ENCODE results near the gene ZDHHC22.
"Not testable (repeated sequence)": the region's sequence is repeated elsewhere in the genome, so short reads cannot be mapped to it uniquely, and the experiment has no call there.

ZDHHC22 gene

GRCh38 chr14:77141214-77142004 is at the start of gene ZDHHC22:
Gene ZDHHC22 (minus strand): TSS chr14:77141791. CDS start chr14:77139738, 2,053 bp downstream.
- no peak for DNase-seq (ENCODE audit: low spot score)

- DNase-seq (ENCODE audit: low spot score) = no peak
Measured at GRCh38 chr14:77190977-77191376, 49.4 kb upstream of the ZDHHC22 start.

GRCh38 chr14:77189479-77189878 is 47.9 kb upstream of the ZDHHC22 start:
- no peak for DNase-seq (ENCODE audit: low spot score)

DNA sequence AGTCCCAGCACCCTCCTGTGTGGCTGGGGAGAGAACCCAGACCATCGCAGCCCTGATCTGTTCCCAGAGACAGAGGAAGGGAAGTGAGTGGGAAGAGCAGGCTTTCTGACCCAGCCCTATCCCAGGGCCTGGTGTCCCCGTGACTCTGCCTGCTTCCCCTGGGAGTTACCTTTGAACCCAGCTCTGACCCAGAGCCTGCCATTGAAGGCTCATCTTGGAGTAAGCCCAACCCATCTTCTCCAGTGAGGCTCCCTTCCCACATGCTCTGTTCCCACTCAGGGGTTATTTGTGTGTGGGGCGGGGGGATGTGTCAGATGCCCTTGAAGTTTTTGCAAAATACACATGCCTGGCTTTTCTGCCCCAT is 46.0 kb upstream of the ZDHHC22 start:
- no peak for DNase-seq (ENCODE audit: low spot score)

DNA sequence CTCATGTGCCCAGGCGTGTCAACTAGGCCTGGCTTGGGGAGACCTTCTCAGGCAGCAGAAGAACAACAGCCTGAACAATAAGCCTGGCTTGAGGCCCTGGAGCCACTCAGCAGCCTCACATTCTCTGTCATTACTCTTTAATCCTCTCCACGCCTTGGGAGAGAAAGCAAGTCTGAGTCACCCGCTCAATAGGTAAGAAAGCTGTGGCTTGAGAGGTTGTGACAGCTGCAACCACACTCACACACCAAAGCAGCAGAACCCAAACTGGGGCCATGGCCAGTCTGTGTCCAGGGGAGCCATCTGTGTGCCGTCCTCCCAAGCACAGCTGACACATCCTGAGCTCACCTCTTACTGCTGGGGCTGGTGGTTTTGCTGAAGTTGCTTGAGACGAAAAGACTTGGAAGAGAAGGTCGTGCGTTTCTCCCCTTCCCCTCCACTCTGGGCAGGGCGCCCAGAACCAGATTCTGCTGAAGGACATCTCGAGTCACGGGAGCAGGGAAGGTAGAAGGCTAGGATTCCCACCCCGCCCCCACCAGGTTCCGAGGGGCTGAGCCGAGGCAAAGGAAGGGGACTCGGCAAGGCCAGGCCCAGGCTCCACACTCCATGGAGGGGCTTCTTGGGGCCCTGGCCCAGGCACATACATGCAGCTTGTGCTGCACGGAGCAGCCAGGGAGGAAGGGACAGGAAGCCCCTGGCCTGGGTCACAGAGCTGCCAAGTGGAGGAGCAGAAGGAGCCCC is 45.5 kb upstream of the ZDHHC22 start:
- no peak for DNase-seq (ENCODE audit: low spot score)

- DNase-seq (ENCODE audit: low spot score) = no peak
Measured at GRCh38 chr14:77185093-77185465, 43.5 kb upstream of the ZDHHC22 start.

DNA sequence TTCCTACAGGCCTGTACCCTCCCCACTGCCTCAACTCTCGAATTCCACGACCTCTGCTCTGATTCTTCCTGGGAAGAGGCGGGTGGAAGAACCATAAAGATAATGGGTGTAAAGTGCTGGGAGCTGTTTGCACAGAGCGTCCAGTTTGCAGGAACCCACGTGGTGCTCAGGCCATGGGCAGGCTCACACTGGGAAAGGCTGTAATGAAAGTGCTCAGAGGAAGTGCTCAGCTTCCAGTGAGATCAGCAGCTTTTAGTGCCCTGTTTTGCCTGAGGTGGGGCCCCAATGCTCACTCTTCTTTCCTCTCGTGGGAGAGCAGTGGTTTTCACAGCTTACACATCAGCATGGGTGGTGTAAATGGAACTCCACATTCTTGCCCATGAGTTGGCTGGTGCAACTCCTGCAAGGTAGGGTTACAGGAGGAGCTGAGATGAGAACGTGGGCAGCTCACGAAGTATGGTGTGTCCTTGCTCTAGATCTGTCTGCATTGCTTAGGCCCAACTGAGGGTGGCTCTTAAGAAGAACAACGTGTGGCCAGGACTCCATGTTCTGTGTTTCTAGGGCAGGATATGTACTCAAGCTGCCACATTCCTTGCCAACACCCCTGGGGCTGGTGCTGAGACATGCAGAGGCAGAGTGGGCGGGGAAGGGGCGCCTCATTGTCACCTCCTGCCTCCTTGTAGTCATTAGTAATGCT is 43.0 kb upstream of the ZDHHC22 start:
- no peak for DNase-seq (ENCODE audit: low spot score)

GRCh38 chr14:77183896-77184295 is 42.3 kb upstream of the ZDHHC22 start:
- DNase-seq (ENCODE audit: low spot score) = no peak

- DNase-seq (ENCODE audit: low spot score) = peak; percentile 43
Measured at GRCh38 chr14:77181603-77182437, 40.2 kb upstream of the ZDHHC22 start, which contains the start of gene TMEM63C. Gene TMEM63C (plus strand): TSS chr14:77181798. CDS start chr14:77218814, 37,016 bp downstream.

DNA sequence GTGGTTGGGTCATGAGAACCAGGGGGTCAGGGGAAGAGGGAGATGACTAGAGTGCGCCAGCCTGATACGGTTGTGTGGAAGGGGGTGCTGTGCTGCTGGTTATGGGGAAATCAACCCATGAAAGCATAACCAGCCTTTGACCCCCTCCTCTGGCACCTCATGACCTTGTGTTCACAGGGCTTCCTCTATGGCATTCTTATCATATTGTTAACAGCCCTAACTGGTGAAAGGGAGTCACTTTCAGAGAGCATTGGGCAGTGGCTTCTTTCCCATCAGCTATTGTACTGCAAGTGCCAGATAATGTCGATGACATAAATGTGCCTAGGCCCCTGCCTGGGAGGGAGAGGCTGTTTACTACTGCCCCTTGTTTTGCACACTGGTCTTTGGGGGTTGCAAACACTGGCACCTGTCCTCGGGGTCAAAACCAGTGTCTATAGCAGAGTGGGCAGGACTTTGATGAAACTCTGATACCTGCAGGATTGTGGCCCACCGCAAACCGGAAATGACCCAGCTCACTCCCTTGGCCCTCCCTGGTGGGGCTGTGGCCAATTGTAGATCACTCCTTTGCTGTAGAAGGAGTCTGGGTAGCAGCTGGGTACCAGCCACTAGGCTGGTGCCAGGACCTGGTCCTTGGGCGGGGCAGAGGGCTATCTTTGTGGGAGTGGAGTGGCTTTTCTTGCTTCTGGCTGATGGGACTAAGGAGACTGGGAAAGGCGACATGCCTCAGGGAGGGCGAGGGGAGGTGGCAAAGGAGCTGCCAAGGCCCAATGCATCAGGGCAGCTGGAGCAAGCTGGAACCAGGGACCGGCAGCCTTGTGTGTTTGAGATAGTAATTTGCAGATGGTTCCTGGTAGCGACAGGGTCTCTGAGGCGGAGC is 39.4 kb upstream of the ZDHHC22 start:
- peak; percentile 36 for DNase-seq (ENCODE audit: low spot score)

DNA sequence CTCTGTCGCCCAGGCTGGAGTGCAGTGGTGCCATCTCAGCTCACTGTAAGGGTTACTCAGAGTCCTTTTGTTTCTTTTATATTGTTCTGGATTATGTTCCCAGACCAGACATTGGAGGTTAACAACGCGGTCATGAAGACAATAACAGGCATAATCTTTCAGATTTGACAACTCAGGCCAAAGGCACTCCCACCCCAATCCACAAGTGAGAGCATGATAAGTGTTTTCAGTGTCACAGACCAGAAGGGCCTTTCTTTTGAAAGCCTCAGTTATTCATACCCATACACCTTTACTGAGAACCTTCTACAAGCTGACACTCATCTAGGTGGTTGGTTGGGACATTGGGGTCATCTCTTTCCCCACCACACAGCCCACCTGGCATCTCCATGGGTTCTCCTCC is 37.1 kb upstream of the ZDHHC22 start:
- no peak for DNase-seq (ENCODE audit: low spot score)

DNA sequence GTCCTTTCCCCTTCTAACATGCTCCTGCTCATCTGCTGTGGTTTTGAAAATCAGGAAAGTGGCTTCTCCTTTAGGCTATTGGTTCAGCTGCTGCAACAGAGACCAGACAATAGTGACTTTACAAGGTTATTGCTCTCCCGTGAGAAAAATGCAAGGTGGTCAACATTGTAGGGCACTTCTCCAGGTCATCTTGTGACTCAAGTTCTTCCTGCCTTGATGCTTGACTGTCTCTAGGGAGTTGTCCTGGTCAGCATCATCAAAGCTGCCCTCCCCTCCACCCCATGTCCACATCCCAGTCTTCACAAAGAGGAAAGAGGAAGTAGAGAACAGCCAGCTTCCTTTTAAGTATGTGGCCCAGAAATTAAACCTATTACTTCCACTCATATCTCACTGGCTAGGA is 36.1 kb upstream of the ZDHHC22 start:
- no peak for DNase-seq (ENCODE audit: low spot score)

DNA sequence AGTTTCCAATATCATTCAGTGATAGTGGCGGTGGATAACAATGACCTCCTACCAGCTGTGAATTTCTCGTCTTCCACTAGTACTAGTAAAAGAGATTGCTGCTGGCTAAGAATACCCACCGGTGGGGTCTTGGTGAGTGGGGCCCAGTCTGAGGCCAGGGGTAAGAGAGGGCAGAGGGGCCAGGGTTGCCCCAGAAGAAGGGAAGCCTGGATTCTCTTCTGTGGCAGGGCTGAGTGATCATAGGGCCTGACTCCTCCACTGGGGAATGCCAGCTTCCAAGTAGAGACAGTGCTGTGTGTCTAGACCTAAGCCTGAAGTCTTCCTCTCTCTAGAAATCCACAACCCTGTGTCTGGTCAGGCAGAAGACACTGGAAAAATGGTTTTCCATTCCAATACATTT is 34.3 kb upstream of the ZDHHC22 start:
- DNase-seq (ENCODE audit: low spot score) = no peak

- not testable (repeated sequence) for DNase-seq (ENCODE audit: low spot score)
Measured at GRCh38 chr14:77173911-77174617, 32.5 kb upstream of the ZDHHC22 start.

GRCh38 chr14:77172916-77173315 is 31.3 kb upstream of the ZDHHC22 start:
- DNase-seq (ENCODE audit: low spot score) = no peak

DNA sequence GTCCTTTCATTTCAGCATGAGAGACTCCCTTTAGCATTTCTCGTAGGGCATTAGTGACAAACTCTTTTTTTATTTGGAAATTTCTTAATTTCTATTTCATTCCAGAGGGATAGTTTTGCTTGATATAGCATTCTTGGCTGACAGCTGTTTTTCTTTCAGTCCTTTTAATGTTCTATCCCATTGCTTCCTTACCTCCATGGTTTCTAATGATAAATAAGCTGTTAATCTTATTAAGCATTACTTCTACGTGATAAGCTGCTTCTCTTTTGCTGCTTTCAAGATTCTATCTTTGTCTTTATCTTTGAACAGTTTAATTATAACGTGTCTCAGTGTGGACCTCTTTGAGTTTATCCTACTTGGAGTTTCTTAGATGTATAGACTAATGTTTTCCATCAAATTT is 28.5 kb upstream of the ZDHHC22 start:
- DNase-seq (ENCODE audit: low spot score) = no peak

DNA sequence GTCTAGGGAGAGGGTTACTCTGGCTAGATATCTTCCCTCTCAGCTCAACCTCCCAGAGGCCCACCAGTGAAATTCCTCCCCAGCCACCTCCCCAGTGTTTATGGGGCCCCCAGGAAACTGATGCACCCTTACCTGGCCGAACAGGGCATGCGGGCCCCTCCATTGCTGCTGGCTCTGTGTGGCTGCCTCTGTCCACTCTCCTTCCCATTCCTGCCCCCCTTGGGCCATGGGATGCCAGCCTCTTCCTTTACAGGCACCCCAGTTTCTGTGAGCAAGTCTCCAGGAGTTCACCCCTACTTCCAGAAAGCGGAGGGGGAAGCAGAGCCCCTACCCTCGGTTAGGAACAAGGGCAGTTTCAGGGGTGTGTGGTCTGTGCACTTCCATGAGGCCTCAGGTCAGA is 19.4 kb upstream of the ZDHHC22 start:
- no peak for DNase-seq (ENCODE audit: low spot score)

- no peak for DNase-seq (ENCODE audit: low spot score)
Measured at GRCh38 chr14:77158882-77159255, 17.3 kb upstream of the ZDHHC22 start.

- DNase-seq (ENCODE audit: low spot score) = no peak
Measured at GRCh38 chr14:77158175-77158881, 16.7 kb upstream of the ZDHHC22 start.

- no peak for DNase-seq (ENCODE audit: low spot score)
Measured at GRCh38 chr14:77157740-77158139, 16.1 kb upstream of the ZDHHC22 start.

Measured in hematopoietic multipotent progenitor cell treated with erythropoietin and hydrocortisone succinate and interleukin-3 and kit ligand, for 15 days (in vitro differentiated cells).